ENCODE results near the gene EPHB2.
A peak's percentile ranks its signal among the peaks of the same experiment; 100 is the strongest.
"Not testable (repeated sequence)": the region's sequence is repeated elsewhere in the genome, so short reads cannot be mapped to it uniquely, and the experiment has no call there.

EPHB2 gene

DNA sequence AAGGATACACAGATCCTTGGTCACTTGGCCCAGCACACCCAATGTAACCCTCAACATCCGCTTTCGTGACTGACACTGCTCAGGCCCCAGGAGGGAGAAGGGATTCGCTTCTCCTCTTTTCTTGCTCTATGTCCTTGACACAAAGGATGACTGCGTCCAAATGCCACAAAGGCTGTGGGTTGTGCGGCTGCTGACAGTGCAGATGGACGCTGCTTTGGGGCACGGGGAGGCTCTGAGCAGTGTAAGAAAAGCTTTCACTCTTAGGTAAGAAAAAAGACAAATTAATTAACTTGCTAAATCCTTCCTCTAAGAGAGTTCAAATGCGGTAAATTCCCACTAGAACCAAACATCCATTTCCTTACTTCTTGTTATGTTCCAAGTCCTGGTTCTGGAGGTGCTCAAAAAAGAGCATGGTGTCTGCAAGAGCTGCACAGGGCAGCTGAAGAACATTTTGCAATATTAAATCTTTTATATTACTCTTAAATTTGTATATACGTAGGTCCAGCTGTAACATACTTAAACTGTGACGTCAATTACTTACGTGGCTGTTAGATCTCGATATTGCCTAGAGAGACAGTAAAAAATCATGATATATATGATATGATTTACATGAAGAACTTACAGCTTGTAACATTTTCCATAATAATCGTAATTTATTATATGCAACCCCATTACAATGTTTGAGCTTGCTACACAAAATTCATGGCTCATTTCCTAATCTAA, 19.4 kb upstream of the EPHB2 start:
- peak in 1 of 2 experiments; percentile 26 for DNase-seq

DNA sequence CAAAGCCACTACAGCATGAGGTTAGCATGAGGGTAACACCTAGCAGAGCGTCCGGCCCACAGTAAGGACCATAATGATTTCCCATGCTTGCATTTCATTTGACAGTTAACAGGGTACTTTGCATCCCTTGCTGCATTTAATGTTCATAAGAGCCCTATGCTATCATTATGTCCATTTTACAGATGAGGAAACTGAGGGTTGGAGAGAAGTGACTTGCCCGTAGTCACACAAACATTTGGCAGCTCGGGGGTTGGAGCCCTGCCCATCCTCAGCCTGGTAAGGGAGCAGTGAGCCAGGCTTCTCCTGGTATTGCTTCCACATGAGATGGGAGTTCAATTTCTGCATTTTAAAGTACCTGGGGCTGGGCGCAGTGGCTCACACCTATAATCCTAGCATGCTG, 16.5 kb upstream of the EPHB2 start:
- no peak for DNase-seq

DNA sequence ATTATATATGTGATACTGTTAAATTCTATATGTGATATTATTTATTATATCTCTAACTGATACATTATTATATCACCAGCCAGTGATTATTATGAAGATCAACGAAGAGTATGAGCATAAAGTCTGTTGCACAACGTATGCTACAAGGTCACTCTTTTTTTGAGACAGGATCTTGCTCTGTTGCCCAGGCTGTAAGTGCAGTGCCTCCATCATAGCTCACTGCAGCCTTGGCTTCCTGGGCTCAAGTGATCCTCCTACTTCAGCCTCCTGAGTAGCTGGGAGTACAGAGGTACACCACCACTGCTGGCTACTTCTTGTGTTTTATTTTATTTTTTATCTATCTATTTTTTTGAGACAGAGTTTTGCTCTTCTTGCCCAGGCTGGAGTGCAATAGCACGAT, 14.0 kb upstream of the EPHB2 start:
- no peak for DNase-seq

DNA sequence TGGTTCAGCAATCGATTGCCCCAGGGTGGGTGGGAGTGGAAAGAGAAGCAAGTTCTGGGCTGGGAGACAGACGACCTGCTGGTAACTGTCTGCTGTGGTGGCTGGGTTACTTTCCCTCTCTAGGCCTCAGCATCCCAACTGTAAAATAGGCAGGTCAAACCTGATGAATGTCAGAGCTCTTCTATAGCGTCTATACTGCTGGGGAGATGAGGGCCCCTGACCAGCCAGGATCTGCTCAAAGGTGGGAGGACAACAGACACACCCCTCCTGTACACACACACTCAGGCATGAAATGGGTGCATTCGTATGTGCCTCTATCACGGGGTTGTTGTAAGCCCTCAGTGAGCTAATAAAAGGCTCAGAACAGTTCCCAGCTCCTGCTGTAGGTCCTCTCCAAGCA, 12.7 kb upstream of the EPHB2 start:
- DNase-seq, result no peak

DNA sequence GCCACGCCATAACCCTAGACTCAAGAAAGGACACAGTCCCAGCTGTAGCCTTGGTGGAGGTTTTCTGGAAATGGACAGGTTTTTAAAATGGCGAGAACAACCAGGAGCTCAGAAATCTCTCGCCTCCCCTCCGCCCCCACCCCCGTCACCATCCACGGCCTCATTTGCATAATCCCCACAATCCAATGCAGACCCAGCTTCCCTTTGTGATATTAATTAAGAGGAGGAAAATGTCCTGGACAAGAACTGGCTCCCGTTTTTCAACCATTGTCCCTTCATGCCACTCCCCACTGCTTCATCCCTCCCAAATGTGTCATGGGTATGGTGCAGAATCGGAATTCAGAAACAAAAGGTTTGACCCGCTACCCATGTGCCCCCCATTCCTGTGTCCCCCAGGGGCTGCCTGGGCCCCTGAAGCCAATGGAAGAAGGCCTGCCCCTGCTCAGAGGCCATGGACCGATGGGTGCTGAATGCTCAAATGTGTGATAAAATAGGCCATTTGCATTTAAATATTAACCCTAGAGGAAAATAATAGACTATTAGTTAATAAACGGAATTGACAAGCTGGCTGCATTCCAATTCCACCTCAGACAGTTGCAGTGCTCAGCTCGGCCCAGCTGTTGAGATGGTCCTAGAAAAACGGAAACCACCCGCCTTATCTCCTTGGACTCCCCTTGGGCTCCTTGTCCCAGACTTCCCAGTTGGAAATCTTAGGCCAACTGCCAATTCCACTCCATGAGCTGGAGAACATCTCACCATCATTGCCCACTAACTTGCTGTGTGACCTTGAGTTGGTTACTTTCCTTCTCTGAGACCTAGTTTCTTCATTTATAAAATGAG, 10.7 kb upstream of the EPHB2 start:
- no peak for DNase-seq

DNA sequence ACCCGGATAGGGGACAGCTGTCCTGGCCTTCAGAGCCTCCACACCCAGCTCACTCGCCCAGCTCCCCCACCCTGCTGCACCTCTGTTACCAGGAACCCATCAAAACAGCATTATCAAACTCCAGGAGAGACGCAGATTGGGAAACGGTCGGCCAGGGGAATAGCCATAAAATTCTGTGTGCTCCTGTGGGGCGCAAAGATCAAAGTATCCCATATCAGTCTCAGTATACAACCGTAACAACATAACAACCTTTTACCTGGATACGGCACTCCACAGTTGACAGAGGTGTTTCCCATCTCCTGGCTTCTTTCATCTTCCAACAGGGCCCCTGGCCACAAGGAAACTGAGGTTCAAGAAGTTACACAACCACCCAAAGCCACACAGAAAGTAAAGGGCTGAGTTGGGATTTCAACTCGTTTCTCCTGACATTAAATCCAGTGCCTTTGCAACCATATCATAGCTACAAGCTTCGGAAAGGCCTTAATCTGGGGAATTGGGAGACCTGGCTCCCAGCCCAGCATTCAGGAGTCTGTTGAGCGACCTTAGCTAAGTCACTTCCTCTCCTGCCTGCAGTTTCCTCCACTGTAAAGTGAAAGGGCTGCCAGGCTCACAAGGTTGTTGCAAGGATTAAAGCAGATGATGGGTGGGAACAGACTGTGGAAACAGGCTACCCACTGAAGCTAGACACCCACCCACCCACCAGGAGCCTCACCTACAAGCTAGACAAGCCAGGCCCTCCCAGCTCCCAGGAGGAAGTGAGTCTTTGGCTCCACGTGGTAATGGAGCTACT, 8.1 kb upstream of the EPHB2 start:
- DNase-seq, result no peak

GRCh38 chr1:22704440-22705067, 6.1 kb upstream of the EPHB2 start:
- DNase-seq, result peak; percentile 74 to 80

DNA sequence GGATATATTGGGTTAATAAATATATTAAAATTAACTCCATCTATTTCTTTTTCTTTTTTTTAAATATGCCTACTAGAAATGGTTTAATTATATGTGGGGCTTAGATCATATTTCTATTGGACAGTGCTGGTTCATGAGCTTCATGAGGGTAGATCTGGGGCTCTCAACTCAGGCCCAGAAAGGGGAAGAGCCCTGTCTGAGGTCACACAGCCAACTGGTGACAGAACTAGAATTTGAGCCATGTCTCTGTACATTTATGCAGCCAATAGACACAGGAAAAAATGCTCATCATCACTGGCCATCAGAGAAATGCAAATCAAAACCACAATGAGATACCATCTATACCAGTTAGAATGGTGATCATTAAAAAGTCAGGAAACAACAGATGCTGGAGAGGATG, 5.1 kb upstream of the EPHB2 start:
- no peak for DNase-seq

DNA sequence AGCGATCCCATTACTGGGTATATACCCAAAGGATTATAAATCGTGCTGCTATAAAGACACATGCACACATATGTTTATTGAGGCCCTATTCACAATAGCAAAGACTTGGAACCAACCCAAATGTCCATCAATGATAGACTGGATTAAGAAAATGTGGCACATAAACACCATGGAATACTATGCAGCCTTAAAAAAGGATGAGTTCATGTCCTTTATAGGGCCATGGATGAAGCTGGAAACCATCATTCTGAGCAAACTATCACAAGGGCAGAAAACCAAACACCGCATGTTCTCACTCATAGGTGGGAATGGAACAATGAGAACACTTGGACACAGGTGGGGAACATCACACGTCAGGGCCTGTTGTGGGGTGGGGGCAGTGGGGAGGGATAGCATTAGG, 4.5 kb upstream of the EPHB2 start:
- not testable (repeated sequence) for DNase-seq

DNA sequence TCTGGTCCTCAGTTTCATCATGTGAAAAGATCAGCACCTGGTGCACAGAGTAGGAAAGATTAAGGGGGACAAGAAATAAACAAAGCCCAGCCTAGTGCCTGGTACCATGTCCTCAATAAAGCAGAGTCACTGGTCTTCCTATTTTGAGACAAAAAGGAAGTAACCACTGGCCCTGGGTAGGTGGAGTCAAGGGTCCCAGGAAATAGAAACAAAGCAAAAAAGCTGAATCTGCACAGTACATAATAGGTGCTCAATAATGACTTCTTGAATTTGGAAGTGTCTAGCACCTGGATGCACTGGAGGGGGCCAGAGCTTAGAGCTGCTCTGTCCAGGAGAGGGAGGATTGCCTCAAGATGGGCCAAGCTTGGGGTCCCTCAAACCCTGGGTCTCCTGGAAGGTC, 1.9 kb upstream of the EPHB2 start:
- DNase-seq, result no peak

- peak; percentile 23 to 36 for DNase-seq
Measured at GRCh38 chr1:22709227-22709626, 1.4 kb upstream of the EPHB2 start.

DNA sequence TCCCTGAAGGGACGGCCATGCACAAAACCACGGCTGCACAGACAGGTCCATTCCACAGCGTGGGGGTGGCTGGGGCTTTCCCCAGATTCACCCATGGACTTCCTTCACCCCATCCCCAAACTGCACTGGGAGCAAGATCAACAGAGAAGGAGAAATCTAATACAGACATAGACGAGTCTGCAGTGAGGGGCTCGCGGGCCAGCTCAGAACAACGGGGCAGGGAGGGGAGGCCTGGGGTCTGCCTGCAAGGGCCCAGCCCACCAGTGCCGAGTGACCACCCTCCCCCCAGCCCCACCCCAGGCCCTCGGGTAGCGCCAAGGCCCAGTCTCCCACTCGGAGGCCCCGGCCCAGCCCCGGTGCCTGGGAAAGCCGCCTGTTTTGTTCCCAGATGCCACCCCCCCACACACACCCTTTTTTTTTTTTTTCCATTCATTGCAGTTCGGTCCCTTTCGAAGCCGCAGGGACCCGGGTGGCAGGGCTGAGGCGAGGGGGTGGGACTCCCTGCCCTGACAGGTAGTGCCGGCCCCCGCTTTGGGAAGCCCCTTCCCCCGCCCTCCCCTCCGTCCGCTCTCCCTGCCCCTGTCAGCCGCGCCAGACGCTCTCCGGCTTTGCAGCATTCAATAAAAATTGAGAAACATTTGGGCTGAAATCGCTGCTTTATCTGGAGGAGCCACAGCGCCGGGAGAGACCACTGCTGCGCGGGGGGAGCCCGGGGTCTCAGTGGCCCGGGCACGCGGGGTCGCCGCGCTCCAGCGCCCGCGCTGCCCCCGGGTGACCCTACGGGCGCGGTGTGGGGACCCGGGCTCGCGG, 543 bp upstream of the EPHB2 start:
- DNase-seq, result no peak

- DNase-seq, result no peak
Measured at GRCh38 chr1:22711071-22711470, 432 bp downstream of the EPHB2 start.

DNA sequence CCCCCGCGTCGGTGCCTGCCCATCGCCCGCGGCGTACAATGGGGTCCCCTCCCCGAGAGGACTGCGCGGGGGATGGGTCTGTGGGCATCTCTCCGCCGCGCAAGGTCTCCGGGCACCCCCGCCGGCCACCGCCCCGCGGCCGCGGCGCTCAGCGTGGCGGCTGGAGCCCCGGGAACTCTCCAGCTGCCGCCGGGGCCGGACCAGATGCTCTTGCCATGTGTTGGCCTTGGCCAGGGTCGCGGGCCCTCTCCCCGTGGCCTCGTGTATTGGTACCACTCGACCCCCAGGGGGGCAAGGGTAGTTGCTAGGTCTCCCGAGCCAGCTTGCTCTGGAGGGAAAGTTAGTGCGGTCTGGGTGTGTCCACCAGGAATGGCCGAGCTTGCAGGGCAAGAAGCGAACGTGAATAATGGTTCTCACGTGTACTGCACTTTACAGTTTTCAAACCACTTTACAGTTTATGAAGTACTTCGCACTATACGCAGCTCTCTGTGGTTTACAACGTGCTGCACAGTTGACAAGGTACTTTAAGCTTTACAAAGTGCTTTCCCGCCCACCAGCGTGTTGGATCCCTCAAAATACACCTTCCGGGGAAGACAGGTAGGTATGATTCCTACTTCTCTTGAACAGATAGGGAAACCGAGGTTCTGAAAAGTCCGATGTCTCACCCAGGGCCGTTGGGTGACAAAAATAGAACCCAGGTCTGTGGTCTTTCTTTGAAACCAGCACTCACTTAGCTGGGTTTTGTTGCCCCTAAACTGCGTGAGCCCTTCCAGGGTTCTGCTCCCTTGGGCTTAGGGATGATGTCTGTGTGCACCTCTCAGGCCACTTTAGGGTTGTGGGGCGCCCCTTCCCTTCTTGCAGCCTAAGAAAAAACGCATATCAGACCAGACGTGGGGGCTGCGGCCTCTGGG, 1.2 kb downstream of the EPHB2 start:
- DNase-seq, result no peak

DNA sequence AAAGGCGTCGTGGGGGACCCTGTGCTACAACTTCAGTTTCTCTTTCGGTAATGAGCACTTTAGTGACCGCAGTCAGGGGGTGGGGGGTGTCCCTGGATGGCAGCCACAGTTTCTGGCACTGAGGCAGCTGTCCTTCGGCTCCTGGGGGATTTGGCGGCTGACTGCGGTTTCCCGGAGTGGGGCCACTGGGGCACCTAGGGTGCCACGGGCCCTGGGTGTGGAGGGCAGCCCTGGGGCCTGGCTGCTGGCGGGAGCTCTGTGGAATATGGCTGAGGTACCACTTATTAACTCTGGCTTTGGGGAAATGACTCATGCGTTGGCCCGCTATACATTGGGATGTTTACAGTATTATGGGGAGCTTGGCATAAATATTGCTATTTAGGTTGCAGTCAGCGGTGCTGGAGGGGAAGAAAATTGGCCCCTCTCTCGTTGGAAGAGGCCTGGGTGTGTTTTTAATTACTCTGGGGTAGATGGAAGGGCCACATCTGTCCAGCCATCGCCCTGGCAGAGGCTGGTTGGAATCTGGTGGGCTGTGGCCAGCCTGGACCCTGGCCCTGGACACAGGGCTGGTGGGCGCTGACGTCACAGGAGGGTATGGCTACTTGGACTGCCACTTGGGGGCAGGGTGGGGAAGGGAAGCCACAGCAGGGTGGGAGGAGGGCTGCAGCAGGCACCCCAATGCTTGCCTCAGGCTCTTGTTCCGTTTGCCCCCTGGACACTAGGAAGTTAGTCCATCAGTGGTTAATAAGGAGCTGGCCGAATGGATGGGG, 2.0 kb downstream of the EPHB2 start:
- DNase-seq, result no peak

- DNase-seq, result no peak
Measured at GRCh38 chr1:22714455-22714854, 3.8 kb downstream of the EPHB2 start.

- peak; percentile 16 to 17 for DNase-seq
Measured at GRCh38 chr1:22717037-22717760, 6.6 kb downstream of the EPHB2 start.

DNA sequence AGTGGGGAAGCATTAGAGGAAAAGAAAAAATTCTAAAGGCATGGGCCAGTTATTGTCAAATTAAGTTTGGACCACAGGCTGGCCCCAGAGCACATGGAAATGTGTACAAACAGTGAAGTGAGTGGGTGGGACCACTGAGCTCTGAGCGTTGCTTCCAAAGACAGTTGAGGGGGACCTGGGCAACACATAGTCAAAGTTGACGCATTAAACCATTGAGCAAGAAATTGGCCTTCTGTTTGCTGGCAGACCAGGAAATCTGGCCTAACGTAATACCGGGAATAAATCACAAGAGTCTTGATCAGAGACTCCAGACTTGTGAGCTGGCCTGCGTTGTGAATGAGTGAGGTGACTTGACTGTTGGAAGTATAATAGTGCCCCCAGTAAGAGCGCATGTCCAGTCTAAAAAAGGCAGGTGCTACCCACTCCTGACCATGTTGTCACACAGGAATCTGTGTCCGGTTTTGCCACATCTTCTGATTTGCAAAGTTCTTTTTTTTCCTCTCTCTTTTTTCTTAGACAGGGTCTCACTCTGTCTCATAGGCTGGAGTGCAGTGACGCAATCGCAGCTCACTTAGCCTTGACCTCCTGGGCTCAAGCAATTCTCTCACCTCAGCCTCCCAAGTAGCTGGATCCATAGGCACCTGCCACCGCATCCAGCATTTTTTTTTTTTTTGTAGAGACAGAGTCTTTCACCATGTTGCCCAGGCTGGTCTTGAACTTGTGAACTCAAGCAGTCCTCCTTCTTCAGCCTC, 10.7 kb downstream of the EPHB2 start:
- DNase-seq, result no peak
